ENCODE data around the gene AFM.

GRCh38 chr4:73453701-73454005 lies 27.9 kb upstream of the AFM start:
- no peak for TF ChIP-seq CTCF (IDR thresholded peaks at IDR 0.05; ENCODE audit: poor library complexity, severe bottlenecking)
- TF ChIP-seq POLR2AphosphoS5 (IDR thresholded peaks at IDR 0.05) = no peak
- TF ChIP-seq RAD21 (conservative IDR thresholded peaks at IDR 0.05) = no peak
- no peak for TF ChIP-seq MXI1 (conservative IDR thresholded peaks at IDR 0.05; ENCODE audit: poor library complexity, severe bottlenecking)
- no peak for TF ChIP-seq REST (IDR thresholded peaks at IDR 0.05; ENCODE audit: borderline replicate concordance)
